Caki2 (cell line): ENCODE data around the gene SPEF1. TPM values are rescaled to one million over a fixed set of nuclear protein-coding genes. Genes with fewer than 3 reads are reported as not detected.
"Not testable (repeated sequence)": the region's sequence is repeated elsewhere in the genome, so short reads cannot be mapped to it uniquely, and the experiment has no call there.

Source experiments
- DNase-seq: peaks from one replicate; pipeline ENCODE4 v3.0.0-alpha.2; 2015; ENCODE audit warnings: low read depth
- in situ Hi-C: cut with HindIII; loops from 2 replicates; pipeline ENCODE4 v1.10.0; 2016; ENCODE audit warnings: low sequenced_read_pairs, low pct_unique_long_range_greater_than_20kb, mixed read lengths
- total RNA-seq: library from RNA; depleted of rRNA; stranded (reverse); fragments of >200 nt; shearing (Covaris generic); gene quantifications from 2 replicates; pipeline ENCODE4 v1.2.3, GENCODE V29; 2014; ENCODE audit warnings: low replicate concordance

SPEF1 gene
- total RNA-seq, 1 experiment from 2014 or later = 0.54 TPM

GRCh38 chr20:3796477-3797225, 15.4 kb upstream of the SPEF1 start:
- in situ Hi-C loops = no loop called here

DNA sequence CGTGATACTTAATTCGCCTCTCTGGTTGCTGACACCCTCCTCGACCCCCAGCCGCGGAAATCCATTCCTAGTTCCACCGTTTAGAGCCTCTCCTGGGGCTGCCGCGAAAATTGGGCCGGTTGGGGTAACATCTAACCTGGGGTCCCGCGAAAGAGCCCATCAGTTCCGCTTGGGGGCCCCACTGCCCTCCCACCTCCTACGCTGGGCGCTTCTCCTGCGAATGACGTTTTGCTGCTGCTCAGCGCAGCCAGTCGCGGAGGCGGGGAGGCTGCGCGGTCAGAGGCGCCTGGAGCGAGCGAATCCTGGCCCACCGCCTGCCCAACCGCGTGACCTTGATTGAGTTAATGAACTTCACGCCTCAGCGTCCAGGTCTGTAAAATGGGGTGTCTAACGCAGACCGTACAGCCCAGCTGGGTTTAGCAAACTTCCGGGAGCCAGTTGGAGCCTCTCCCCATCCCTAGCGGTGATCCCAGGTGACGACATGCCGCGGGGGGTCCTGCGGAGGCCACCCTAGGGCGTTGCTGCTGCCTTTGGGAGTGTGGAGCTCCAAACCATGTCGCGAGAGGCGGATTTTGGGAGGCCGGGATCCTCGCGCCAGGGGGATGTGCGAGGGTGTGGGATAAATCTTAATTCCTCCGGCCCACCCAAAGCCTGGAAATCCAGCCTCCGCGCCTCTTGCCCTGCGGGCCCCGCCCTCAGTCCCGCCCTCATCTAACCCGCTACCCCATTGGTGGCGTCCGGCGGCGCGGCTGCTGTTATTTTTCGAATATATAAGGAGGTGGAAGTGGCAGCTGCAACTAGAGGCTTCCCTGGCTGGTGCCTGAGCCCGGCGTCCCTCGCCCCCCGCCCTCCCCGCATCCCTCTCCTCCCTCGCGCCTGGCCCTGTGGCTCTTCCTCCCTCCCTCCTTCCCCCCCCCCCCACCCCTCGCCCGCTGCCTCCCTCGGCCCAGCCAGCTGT, 14.5 kb upstream of the SPEF1 start, which contains the start of gene CDC25B:
TSS of gene CDC25B (plus strand) at position 800 of the 958 bp plus-strand sequence. CDS start 222 bp downstream, outside the sequence.
- in situ Hi-C loops = no loop called here
- peak; percentile 95 for DNase-seq

More at GRCh38 chr20:3796477-3797225, 15.4 kb upstream of the SPEF1 start:
- peak; percentile 41 for DNase-seq

DNA sequence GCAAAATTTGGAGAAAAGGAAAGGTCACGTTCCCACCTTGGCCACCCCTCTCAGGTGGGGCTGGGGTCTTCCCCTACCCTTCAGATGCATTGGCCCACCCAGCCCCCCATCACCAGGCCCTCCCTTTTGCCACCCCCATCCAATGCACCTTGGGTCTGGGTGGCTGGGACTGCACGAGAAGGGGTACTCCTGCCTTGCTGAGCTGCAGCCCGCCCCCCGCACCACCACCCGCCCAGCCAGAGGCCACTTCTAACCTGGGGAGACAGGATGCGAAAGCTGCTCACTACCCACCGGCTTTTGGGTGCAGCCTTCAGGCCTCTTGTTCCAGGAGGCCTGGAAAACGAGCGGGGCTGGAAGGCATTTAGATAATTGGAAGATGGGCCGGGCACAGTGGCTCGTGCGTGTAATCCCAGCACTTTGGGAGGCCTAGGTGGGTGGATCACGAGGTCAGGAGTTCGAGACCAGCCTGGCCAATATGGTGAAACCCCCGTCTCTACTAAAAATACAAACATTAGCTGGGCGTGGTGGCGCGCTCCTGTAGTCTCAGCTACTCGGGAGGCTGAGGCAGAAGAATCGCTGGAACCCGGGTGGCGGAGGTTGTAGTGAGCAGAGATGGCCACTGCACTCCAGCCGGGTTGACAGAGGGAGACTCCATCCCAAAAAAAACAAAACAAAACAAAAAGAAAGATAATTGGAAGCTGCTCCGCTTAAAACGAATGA, 13.6 kb upstream of the SPEF1 start:
- in situ Hi-C loops = no loop called here

GRCh38 chr20:3794168-3794567, 12.9 kb upstream of the SPEF1 start:
- DNase-seq, in situ Hi-C loops: not testable (repeated sequence)

More for the DNA sequence above, 13.6 kb upstream of the SPEF1 start:
- DNase-seq = no peak

- DNase-seq, in situ Hi-C loops: not testable (repeated sequence)
Observed at GRCh38 chr20:3789201-3789600, 8.0 kb upstream of the SPEF1 start.

- in situ Hi-C loops = no loop called here
- DNase-seq = no peak
Observed at GRCh38 chr20:3788685-3789155, 7.5 kb upstream of the SPEF1 start.

DNA sequence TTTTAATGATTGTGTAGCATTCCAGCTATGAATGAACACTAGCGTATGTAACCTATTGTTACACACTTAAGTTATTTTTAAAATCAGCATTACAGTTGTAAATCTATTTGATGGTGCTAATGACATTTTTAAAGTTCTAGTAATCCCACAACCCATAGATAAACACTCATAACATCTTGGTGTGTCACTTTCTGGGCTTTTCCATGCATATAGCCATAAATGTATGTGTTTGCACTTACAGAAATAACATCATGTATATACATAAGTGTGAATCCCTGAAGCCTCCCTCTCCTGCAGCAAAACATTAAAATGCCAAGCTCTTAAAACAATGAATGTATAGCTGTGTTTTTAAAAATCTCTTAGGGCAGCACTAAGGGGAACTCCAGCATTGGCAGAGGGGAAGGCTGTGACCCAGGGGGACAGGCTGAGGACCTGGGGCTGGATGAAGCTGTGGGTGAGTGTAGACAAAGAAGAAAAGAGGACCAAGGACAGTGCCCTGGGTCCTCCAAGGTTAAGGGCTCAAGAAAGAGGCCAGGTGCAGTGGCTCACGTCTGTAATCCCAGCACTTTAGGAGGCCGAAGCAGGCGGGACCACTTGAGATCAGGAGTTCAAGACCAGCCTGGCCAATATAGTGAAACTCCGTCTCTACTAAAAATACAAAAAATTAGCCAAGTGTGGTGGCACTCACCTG, 6.2 kb upstream of the SPEF1 start:
- DNase-seq = no peak

DNA sequence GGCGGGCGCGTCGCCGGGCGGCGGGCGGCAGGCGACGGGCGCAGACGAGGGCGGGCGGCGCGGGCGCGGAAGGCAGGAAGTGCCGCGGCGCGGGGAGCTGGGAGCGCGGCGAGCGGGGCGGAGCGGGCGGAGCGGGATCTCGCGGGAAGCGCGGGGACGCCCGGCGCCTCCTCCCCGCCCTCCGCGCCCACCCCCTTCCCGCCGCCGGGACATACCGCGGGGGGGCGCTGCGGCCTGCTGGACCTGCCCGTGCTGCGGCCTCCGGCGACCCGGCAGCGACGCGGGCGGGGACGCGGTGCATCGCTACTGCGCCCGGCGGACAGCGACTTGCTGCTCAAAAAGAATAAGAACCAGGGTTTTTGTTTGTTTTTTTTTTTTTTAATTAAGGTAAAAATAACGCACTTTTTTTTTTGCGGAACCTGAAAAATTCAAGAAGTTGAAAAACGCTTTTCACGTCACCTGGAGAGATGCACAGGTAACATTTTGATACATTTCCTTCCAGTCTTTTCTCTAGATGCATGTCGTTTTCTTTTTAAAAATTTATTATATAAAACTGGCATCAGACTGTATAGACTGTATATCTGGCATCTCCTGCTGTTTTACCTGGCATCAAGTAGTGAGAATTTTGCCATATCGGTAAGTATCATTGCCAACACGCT, 5.5 kb upstream of the SPEF1 start, which contains the start of gene CENPB:
TSS of gene CENPB (minus strand) at position 76 of the 659 bp plus-strand sequence. CDS start 257 bp downstream, outside the sequence.
- peak; percentile 70 for DNase-seq
- in situ Hi-C loops = no loop called here

More for the DNA sequence above, 6.2 kb upstream of the SPEF1 start:
- in situ Hi-C loops = no loop called here

GRCh38 chr20:3786126-3786484, 4.9 kb upstream of the SPEF1 start:
- in situ Hi-C loops = no loop called here
- DNase-seq = peak; percentile 41

DNA sequence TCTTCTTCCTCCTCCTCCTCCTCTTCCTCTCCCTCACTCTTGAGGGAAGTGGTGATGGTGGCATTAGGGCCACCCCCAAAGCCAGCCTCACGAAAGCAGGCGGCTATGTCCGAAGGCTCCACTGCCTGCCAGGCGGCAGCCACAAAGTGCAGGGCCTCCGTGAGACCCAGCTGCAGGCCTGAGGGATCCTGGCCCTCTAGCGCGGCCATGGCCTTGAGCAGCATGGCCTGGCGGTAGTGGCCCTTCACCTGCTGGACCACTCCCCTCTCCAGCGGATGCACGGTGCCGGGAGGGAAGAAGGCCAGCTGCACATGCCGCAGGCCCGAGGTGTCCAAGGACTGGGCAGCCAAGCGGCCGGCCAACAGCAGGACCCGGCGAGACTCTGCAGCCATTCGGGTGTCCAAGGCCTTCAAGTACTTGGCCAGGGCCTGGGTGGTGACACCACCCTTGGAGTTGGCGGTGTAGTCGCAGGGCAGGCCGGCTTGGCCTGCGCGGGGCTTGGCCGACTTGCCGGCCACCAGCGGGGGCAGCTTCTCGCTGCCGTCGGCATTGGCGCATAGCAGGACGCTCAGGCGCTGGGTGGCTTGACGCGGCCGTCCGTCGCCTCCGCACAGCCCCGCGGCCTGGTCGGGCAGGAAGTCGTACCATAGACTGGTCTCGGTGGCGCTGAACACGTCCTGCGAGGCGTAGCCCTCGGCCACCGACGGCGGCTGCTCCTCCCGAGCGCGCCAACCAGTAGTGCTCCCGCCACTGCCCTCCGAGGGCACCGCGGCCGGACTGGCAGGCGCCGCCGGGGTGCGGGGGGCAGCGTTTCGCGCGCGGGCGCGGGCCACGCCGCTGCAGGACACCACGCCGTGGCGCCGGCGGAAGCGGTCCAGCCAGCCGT, 4.2 kb upstream of the SPEF1 start:
- in situ Hi-C loops = no loop called here
- no peak for DNase-seq

GRCh38 chr20:3784863-3785239, 3.6 kb upstream of the SPEF1 start:
- in situ Hi-C loops = no loop called here
- no peak for DNase-seq

- in situ Hi-C loops = no loop called here
- DNase-seq = no peak
Observed at GRCh38 chr20:3784216-3784853, 3.1 kb upstream of the SPEF1 start.

DNA sequence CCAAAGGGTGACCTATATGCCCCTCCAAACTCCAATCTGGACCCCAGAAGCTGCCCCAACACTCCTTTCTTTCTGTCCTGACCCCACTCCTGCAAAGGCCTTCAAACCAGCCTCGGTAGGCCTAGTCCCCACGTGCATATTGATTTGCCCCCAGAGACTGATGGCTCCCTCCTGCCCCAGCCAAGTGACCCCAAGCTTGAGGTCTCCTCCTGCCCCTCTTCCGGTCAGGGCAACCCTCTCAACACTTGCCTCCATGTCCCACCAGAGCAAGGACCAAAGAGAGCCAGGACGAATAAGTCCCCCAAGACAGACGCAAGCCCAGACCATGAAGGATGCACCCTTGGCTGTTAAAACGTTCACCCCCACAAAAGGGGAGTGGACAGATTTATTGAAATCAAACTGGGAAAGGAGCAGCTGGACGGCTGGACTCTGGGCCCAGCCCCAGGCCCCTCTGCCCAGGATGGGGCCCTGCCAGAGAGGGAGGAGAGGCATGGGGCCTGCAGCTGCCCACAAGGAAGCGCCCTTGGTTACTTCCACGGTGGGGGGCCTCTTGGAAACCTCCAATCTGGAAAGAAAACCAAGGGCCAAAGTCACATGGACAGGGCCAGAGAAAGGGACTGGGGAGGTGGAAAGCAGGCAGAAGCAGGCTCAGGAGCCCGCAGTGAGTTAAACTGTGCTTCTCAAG, 2.4 kb upstream of the SPEF1 start:
- no peak for DNase-seq

DNA sequence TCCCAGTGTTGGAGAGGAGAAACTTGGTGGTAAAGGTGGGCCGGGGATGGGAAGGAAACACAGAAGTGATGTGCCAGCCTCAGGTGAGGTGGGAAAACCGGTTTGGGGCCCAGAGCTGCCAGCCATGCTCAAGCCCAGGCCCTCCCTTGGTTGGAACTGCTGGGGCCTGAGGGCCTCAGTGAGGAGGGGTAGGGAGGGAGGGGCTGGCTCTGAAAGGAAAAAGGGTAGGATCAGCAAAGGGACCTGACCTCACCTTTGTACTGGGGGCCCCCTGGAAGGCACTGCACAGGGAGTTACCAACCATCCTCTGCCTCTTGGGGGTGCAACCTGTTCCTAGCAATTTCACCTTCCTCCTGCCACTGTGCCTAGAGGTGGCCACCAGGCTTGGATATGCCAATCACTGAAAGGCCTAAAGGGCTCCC, 1.8 kb upstream of the SPEF1 start:
- DNase-seq = no peak
- in situ Hi-C loops = no loop called here

More for the DNA sequence above, 2.4 kb upstream of the SPEF1 start:
- in situ Hi-C loops = no loop called here

DNA sequence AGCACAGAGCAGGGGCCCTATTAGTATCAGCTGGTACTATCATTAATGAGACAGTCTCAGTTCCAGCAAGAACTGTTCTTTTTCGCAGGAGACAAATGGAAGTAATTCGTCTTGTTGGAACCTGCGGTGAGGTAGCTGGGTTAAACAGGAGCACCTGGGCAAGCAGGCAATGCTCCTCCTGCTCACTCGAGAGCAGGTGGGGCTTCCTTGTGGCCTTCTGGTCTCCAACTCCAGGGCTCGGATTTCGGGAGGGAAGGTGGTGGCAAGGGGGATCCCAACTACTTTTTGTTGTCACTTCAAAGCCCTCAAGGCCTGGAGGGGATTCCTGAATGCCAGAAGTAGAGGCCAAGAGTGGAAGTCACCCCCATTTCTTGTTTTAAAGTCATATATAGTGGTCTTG, 1.3 kb upstream of the SPEF1 start:
- DNase-seq = no peak
- in situ Hi-C loops = no loop called here
